ENCODE results near the gene BICDL2. TPM values are rescaled to one million over a fixed set of nuclear protein-coding genes. Genes with fewer than 3 reads are reported as not detected.
"Not testable (repeated sequence)": the region's sequence is repeated elsewhere in the genome, so short reads cannot be mapped to it uniquely, and the experiment has no call there.

Gene BICDL2
- total RNA-seq, 1 experiment from 2014 or later, result not detected

DNA sequence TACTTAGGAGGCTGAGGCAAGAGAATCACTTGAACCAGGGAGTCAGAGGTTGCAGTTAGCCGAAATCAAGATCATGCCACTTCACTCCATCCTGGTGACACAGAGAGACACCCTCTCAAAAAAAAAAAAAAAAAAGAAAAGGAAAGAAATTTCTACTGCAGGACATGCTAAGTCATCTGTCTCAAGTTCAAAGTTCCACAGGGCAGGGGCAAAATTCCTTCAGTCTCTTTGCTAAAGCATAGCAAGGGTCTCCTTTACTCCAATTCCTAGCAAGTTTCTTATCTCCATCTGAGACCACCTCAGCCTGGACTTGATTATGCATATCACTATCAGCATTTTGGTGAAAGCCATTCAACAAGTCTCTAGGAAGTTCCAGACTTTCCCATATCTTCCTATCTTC, 47.7 kb upstream of the BICDL2 start:
- no peak for DNase-seq (ENCODE audit: low spot score)
- TF ChIP-seq, protein P1, sequence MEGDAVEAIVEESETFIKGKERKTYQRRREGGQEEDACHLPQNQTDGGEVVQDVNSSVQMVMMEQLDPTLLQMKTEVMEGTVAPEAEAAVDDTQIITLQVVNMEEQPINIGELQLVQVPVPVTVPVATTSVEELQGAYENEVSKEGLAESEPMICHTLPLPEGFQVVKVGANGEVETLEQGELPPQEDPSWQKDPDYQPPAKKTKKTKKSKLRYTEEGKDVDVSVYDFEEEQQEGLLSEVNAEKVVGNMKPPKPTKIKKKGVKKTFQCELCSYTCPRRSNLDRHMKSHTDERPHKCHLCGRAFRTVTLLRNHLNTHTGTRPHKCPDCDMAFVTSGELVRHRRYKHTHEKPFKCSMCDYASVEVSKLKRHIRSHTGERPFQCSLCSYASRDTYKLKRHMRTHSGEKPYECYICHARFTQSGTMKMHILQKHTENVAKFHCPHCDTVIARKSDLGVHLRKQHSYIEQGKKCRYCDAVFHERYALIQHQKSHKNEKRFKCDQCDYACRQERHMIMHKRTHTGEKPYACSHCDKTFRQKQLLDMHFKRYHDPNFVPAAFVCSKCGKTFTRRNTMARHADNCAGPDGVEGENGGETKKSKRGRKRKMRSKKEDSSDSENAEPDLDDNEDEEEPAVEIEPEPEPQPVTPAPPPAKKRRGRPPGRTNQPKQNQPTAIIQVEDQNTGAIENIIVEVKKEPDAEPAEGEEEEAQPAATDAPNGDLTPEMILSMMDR (conservative IDR thresholded peaks at IDR 0.05; ENCODE audit: low read depth, low read length), result no peak
- no TSS peak for BruUV-seq (replicated peaks)
- no peaks in the 10 kb centered on the region for H3K9me3 ChIP-seq (ENCODE audit: low read depth, low read length, poor library complexity, severe bottlenecking)
- POLR2A ChIA-PET (ENCODE audit: low non-redundant PET), result no interaction called here
- intact Hi-C loops (cut with micrococcal nuclease; ENCODE audit: unreplicated experiment), result no loop called here
- H3K4me1 ChIP-seq (ENCODE audit: insufficient read depth, low read length, poor library complexity, severe bottlenecking), result no peaks in the 10 kb centered on the region
- CTCF ChIA-PET, result no interaction called here
- no peaks in the 10 kb centered on the region for H3K36me3 ChIP-seq (ENCODE audit: insufficient read depth, low read length, poor library complexity, severe bottlenecking)
- H3K27me3 ChIP-seq (replicated peaks; ENCODE audit: insufficient read depth, low read depth, low read length, poor library complexity), result peaks cover 8% of the 10 kb centered on the region
- H3K4me3 ChIP-seq (ENCODE audit: low read depth, low read length, poor library complexity, severe bottlenecking), result no peak overlapping the region
- H3K27ac ChIP-seq (ENCODE audit: low read depth, low read length, poor library complexity, severe bottlenecking), result no peak overlapping the region

DNA sequence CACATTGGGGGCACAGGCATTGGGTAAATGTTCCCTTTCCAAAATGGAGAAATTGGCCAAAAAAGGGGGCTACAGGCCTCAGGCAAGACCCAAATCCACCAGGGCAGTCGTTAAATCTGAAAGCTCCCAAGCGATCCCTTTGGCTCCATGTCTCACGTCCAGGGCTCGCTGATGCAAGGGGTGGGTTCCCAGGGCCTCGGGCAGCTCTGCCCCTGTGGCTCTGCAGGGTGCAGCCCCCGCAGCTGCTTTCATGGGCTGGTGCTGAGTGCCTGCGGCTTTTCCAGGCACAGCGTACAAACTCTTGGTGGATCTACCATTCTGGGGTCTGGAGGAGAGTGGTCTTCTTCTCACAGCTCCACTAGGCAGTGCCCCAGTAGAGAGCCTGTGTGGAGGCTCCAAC, 46.7 kb upstream of the BICDL2 start:
- DNase-seq (ENCODE audit: low spot score); BruUV-seq (replicated peaks); H3K4me1 ChIP-seq (ENCODE audit: insufficient read depth, low read length, poor library complexity, severe bottlenecking); H3K4me3 ChIP-seq (ENCODE audit: low read depth, low read length, poor library complexity, severe bottlenecking); H3K36me3 ChIP-seq (ENCODE audit: insufficient read depth, low read length, poor library complexity, severe bottlenecking); CTCF ChIA-PET; H3K9me3 ChIP-seq (ENCODE audit: low read depth, low read length, poor library complexity, severe bottlenecking); POLR2A ChIA-PET (ENCODE audit: low non-redundant PET); intact Hi-C loops (cut with micrococcal nuclease; ENCODE audit: unreplicated experiment); H3K27ac ChIP-seq (ENCODE audit: low read depth, low read length, poor library complexity, severe bottlenecking): not testable (repeated sequence)
- H3K27me3 ChIP-seq (replicated peaks; ENCODE audit: insufficient read depth, low read depth, low read length, poor library complexity), result peaks cover 11% of the 10 kb centered on the region

DNA sequence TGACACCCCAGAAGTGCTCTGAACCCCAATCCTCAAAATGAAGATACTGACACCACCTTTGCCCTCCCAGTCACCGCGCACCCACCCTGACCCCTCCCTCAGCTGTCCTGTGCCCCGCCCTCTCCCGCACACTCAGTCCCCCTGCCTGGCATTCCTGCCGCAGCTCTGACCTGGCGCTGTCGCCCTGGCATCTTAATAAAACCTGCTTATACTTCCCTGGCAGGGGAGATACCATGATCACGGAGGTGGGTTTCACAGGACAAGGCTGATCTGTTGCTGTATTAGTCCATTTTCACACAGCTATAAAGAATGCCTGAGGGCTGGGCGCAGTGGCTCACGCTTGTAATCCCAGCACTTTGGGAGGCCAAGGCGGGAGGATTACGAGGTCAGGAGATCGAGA, 45.2 kb upstream of the BICDL2 start:
- DNase-seq (ENCODE audit: low spot score); H3K27ac ChIP-seq (ENCODE audit: low read depth, low read length, poor library complexity, severe bottlenecking); H3K9me3 ChIP-seq (ENCODE audit: low read depth, low read length, poor library complexity, severe bottlenecking); POLR2A ChIA-PET (ENCODE audit: low non-redundant PET); H3K4me1 ChIP-seq (ENCODE audit: insufficient read depth, low read length, poor library complexity, severe bottlenecking); BruUV-seq (replicated peaks); H3K4me3 ChIP-seq (ENCODE audit: low read depth, low read length, poor library complexity, severe bottlenecking); intact Hi-C loops (cut with micrococcal nuclease; ENCODE audit: unreplicated experiment); CTCF ChIA-PET; H3K36me3 ChIP-seq (ENCODE audit: insufficient read depth, low read length, poor library complexity, severe bottlenecking): not testable (repeated sequence)
- peaks cover 11% of the 10 kb centered on the region for H3K27me3 ChIP-seq (replicated peaks; ENCODE audit: insufficient read depth, low read depth, low read length, poor library complexity)

GRCh38 chr16:3080024-3080423, 43.3 kb upstream of the BICDL2 start:
- H3K36me3 ChIP-seq (ENCODE audit: insufficient read depth, low read length, poor library complexity, severe bottlenecking), result no peaks in the 10 kb centered on the region
- intact Hi-C loops (cut with micrococcal nuclease; ENCODE audit: unreplicated experiment), result no loop called here
- CTCF ChIA-PET, result interaction anchor here (0.5 kb wide), 1 partner anchor 34 kb away, joined by 3 read pairs; the partner anchor contains the start of gene MMP25
- H3K27me3 ChIP-seq (replicated peaks; ENCODE audit: insufficient read depth, low read depth, low read length, poor library complexity), result peaks cover 15% of the 10 kb centered on the region
- no peaks in the 10 kb centered on the region for H3K9me3 ChIP-seq (ENCODE audit: low read depth, low read length, poor library complexity, severe bottlenecking)
- H3K4me1 ChIP-seq (ENCODE audit: insufficient read depth, low read length, poor library complexity, severe bottlenecking), result no peaks in the 10 kb centered on the region
- no TSS peak for BruUV-seq (replicated peaks)
- POLR2A ChIA-PET (ENCODE audit: low non-redundant PET), result no interaction called here
- H3K4me3 ChIP-seq (ENCODE audit: low read depth, low read length, poor library complexity, severe bottlenecking), result no peak overlapping the region
- no peak for TF ChIP-seq EZH2 (IDR thresholded peaks at IDR 0.05; ENCODE audit: borderline replicate concordance, low read depth, low read length, poor library complexity, severe bottlenecking)
- TF ChIP-seq, protein P1 (conservative IDR thresholded peaks at IDR 0.05; ENCODE audit: low read depth, low read length), result no peak
- no peak for DNase-seq (ENCODE audit: low spot score)
- H3K27ac ChIP-seq (ENCODE audit: low read depth, low read length, poor library complexity, severe bottlenecking), result no peak overlapping the region

All from A673 (cell line).